ENCODE results near the gene SLC37A1. TPM values are rescaled to one million over a fixed set of nuclear protein-coding genes. Genes with fewer than 3 reads are reported as not detected.

Gene SLC37A1
- total RNA-seq, 4 donors from 2014 or later, result 66.0 to 249 (median 195) TPM

DNA sequence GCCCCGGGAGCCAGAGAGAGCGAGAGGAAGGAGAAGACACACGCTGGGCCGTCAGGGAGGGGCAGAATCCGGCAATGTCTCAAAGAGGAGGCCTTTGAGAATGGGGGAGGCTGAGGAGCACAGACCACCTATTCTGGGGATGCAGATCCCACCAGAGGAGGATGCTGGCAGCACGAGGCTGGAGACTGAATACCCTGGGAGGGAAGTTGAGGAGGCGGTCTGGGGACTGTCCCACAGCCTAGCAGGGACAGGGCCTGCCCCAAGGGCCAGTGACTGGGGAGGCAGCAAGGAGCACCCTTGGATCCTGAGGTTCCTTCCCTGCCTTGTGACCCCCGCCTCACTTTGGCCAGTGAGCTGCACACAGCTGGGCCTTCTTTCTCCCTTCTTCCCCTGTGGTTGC is 49.2 kb downstream of the SLC37A1 start:
- Histone ChIP-seq H3K36me3 (peaks cover 0 to 96% (median 0%) of the 10 kb centered on the region in 3 donors), H3K4me3 (no peak overlapping the region), H3K9me3 (no peaks in the 10 kb centered on the region), H3K4me1 (no peaks in the 10 kb centered on the region), H3K27ac (no peak overlapping the region), H3K27me3 (no peaks in the 10 kb centered on the region)
- peak in 1 of 3 donors; percentile 38 for DNase-seq
- TF ChIP-seq CTCF (IDR thresholded peaks at IDR 0.05) (no peak), POLR2A (IDR thresholded peaks at IDR 0.05) (no peak)

DNA sequence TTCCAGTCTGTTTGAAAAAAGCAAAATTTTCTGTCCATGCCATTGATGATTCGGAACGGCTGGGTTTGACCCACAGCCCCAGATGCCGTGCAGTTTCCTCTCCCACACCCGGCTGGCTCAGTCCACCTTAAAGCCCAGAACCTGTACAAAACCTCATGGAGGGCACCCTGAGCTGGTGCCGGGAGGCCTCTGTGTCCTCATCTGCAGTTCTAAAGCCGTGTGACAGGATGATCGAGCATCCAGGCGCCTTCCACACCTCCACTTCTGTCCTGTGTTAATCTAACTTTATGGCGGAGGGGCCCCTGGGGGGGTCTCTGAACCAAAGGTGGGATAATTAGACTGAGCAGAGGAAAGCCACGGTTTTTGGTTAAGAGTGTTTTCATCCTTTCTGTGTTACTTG is 49.6 kb downstream of the SLC37A1 start:
- Histone ChIP-seq H3K27me3 (no peaks in the 10 kb centered on the region), H3K9me3 (no peaks in the 10 kb centered on the region), H3K36me3 (peaks cover 0 to 96% (median 0%) of the 10 kb centered on the region in 3 donors), H3K4me3 (no peak overlapping the region), H3K4me1 (no peaks in the 10 kb centered on the region), H3K27ac (no peak overlapping the region)
- TF ChIP-seq POLR2A (IDR thresholded peaks at IDR 0.05), result no peak
- no peak for TF ChIP-seq CTCF (IDR thresholded peaks at IDR 0.05)
- peak in 1 of 3 donors; percentile 34 for DNase-seq

DNA sequence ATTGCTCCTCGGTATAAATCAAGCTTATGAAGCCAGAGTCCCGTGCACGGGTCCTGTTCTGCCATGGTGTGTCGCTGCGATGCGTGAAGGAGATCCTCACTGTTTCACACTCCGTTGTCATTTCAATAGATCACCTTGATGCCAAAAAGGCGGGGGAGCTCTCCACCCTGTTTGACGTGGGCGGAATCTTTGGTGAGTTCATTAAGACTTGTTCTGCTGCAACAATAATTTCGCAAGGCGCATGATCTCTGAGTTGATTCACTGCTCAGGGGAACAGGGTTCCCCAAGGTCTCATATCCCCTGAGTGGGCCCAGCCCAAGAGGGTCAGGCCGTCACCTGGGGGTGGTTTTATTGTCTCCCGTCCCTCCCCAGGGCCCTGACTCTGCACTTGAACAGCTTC is 50.0 kb downstream of the SLC37A1 start:
- DNase-seq, result peak in 1 of 3 donors; percentile 40
- Histone ChIP-seq H3K36me3 (peaks cover 0 to 96% (median 0%) of the 10 kb centered on the region in 3 donors), H3K27ac (no peak overlapping the region), H3K4me1 (no peaks in the 10 kb centered on the region), H3K27me3 (no peaks in the 10 kb centered on the region), H3K4me3 (no peak overlapping the region), H3K9me3 (no peaks in the 10 kb centered on the region)
- TF ChIP-seq CTCF (IDR thresholded peaks at IDR 0.05) (no peak), POLR2A (IDR thresholded peaks at IDR 0.05) (no peak)

GRCh38 chr21:42564561-42564971 is 50.9 kb downstream of the SLC37A1 start:
- Histone ChIP-seq H3K27ac (no peak overlapping the region), H3K36me3 (peaks cover 0 to 97% (median 0%) of the 10 kb centered on the region in 3 donors), H3K9me3 (no peaks in the 10 kb centered on the region), H3K4me1 (no peaks in the 10 kb centered on the region), H3K27me3 (no peaks in the 10 kb centered on the region), H3K4me3 (no peak overlapping the region)
- TF ChIP-seq POLR2A (IDR thresholded peaks at IDR 0.05) (no peak), CTCF (IDR thresholded peaks at IDR 0.05) (no peak)
- DNase-seq, result peak in 1 of 3 donors; percentile 36

DNA sequence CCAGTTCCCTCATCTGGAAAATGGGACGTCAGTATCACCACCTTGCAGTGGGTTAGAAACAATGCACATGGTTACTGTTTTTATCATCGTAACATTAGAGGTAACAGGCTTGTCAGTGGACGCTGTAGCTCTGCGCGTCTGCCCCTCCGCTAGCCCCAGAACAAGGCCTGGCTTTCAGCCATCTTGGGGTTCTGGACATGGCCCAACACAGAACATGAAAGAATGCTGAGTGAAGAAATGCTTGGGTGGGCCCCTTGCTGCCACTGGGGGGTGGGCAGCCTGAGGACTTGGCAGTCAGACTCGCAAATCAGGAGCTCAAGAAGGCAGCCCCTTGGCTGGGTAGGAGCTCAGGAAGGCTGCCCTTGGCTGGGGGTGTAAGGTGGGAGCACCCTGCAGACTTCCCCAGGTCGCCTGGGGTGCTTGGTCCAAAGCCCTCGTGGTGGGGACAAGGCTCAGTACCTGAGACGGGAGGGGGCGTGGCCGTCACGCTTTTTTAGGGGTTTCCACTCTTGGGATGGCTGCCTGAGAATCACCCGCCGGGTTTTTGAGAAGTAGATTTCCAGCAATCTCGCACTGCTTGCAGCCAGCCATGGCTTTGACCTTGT is 51.7 kb downstream of the SLC37A1 start:
- H3K36me3 ChIP-seq, result peaks cover 0 to 94% (median 0%) of the 10 kb centered on the region in 3 donors
- H3K9me3 ChIP-seq, result no peaks in the 10 kb centered on the region
- H3K27me3 ChIP-seq, result no peaks in the 10 kb centered on the region
- no peak overlapping the region for H3K27ac ChIP-seq
- no peak overlapping the region for H3K4me3 ChIP-seq
- TF ChIP-seq POLR2A (IDR thresholded peaks at IDR 0.05) (no peak), CTCF (IDR thresholded peaks at IDR 0.05) (no peak)
- peak in 2 of 3 donors; percentile 14 to 41 for DNase-seq
- no peaks in the 10 kb centered on the region for H3K4me1 ChIP-seq
